HG03342 (cell line): ENCODE measurements around the gene SAA2.

Experiments used
- ATAC-seq: cut with Tn5 transposase; IDR thresholded peaks from one replicate; pipeline ENCODE4 v1.9.1; 2021; ENCODE audit warnings: mild to moderate bottlenecking, moderate library complexity; ENCODE audit not compliant: unreplicated experiment

Gene SAA2

DNA sequence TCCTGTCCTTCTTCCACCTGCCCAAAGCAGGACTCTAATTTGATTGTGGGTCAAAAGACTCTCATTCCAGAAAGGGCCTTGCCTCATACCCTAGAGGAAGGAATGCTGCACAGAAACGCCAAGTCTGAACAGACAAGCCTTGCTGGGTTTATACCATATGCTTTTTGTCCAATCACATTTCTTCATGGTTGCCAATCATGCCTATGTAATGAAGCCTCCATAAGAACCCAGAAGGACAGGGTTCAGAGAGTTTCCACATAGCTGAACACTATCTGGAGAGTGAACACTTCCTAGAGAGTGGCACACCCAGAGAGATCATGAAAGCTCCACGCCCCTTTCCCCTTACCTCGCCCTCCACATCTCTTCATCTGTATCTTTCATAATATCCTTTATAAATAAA is 4.8 kb upstream of the SAA2 start:
- no peak for ATAC-seq

DNA sequence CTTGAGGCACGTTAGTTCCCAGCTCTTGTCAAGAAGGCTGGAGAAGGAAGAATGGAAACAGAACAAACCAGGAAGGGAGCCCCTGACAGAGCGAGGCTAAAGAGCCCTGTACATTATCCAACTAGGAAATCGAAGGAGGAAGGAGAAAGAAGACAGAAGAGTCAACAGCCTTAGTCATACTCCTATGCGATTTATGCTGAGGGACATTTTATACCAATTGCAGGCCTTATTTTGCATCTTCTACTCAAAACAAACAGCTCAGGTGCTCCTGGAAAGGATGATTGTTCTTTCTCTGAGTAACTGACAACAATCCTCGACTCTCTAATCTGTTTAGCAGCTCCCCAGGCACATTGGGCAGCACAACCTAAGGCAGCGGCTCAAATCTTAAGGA is 1.3 kb downstream of the SAA2 start:
- ATAC-seq = peak; percentile 4

DNA sequence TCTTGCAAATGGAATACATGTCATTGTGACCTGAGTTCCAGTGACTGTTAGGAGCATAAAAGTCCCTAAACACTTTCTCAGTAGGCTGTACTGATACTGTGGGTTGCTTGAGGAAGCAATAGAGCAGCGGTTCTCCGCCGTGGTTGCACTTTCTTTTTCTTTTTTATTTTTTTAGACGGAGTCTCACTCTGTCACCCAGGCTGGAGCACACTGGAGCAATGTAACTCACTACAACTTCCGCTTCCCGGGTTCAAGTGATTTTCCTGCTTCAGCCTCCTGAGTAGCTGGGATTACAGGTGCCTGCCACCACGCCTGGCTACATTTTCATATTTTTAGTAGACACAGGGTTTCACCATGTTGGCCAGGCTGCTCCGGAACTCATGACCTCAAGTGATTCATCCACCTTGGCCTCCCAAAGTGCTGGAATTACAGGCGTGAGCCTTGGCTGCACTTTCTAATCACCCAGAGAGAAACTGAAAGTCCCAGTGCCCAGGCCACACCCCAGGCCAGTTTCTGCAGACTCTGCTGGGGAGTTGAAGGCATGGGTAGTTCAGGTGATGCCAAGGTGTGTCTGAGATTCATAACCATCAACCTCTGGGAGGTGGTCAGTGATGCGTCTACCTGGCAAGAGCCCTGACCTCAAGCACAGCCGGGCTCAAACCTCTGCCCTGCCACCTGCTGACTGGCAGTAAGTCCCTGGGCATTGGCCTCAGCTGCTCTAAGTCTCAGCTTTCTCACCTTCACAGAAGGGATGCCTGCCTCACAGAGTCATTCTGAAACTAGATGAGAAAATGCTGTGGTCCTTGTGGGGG is 1.9 kb downstream of the SAA2 start:
- peak; percentile 75 for ATAC-seq

DNA sequence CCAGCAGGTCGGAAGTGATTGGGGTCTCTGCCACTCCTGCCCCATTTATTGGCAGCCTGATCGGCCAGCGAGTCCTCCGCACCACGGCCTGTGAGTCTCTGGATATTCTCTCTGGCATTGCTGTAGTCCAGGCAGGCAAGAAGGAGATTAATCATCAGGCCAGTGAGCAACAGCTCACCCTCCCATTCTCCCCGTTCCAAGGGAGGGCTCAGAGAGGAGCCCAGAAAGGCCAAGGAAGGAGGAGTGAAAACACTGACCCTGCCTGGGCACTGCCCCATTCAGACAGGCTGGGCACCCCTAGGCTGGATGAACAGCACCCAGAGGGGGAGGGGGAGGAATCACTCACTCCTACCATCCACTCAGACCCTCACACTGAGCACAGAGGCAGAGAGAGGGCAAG is 3.1 kb downstream of the SAA2 start:
- no peak for ATAC-seq

DNA sequence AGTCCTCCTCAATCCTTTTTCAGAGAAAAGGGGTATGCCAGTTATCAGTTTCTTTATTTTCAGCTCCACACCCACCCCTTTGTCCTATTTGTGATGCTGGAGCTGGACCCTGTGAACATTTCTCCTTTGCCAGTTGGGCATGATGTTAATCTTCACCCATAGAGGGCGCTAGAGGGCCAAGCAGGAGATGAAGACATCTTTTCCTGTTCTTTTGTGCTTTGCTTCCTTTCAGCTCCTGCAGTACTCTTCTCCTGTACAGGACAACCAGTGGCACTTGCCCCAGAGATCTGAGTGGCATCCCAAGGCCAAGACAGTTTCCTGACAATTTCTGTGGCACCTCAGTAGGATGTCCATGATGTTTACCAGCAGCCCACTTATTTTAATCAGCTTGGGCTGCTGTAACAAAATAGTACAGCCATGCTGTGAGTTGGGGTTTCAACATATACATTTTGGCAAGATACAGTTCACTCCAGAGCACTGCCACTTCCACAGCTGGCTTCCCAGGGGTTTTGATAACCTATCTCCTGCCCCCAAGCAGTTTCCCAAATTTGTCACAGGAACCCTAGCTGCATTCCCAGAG is 4.6 kb downstream of the SAA2 start:
- no peak for ATAC-seq

DNA sequence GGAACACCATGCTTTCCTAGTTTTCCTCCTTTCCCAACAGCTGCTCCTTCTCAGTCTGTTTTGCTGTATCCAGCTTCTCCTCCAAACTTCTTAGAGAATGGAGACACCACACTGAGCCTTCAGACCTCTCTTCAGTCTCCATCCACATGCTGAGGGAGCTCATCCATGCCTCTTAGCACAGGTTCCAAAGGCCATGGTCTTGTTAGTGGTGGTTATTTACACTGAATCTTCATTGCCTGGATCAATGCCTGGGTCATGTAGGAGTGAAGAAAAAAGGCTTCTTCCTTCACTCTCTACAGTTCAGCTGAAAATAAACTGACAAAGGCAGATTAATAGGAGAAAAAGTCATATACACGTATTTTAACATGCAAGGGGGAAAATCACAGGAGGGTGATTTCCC is 8.8 kb downstream of the SAA2 start:
- no peak for ATAC-seq

DNA sequence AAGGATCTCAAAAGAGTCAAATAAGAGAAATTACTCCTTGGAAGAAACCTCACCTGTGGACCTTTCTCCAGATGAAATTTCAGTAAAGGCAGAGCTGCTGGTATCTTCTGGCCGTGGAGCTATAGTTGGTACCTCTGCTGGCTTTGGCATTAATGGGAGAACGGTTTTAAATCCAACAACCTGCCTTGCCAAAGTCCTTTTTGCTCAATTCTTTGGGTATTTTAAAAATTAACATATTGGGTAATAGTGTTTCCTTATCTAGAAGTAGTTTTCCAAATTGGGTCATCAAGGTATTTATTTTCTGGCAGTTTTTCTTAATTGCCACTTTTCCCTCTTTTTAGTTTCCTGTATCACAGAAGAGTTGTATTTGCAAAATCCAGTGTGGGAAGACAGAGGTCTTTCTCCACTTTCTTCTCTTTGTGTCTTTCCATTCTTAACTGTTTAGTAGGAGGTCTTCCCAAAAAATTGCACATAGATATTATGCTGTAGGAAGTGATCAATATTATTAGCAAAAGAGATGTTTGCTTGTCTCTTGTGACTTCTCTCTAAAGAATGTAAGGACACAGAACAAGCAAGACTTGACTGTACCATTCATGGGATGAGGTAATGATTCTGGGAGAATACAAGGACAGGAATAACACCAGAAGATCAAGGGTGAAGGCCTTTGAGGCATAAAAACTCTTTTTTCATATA is 11.7 kb downstream of the SAA2 start, which contains the start of gene SAA4:
TSS of gene SAA4 (minus strand) at position 139 of the 693 bp plus-strand sequence. CDS start 876 bp downstream, outside the sequence.
- no peak for ATAC-seq

DNA sequence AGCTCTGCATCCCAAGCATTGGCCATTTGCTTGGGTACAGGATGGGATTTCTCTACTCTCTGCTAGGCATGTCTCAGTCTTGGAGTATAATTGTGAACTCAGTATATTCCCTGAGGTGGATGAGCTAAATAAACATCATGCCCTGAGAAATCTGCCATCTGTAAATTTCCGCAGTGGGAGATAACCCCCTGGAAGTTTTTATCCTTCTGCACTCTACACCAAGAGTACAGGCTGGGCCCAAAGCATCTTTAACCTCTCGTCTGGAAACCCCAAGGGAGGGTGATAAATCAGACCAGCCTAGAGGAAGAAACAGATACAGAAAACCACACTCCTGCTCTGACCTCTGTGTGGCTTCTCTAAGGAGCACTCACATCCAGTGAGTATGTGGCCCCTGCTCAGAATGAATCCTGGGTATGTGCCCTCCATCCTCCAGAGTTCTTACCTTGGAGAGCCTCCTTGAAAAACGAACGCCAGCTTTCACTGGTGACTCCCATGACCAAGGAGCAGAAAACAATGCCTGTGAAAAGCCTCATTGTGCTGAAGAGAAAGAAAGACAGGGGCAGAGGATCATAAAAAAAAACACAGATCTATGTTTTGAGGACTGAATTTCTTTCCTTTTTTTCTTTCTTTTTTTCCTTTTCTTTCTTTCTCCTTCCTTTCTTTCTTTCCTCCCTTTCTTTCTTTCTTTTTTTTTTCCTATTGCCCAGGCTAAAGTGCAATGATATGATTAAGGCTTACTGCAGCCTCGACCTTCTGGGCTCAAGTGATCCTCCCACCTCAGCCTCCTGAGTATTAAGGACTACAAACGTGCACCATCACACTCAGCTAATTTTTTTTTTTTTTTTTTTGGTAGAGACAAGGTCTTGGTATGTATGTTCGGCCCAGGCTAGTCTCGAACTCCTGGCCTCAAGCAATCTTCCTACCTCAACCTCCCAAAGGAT is 12.8 kb downstream of the SAA2 start:
- no peak for ATAC-seq

DNA sequence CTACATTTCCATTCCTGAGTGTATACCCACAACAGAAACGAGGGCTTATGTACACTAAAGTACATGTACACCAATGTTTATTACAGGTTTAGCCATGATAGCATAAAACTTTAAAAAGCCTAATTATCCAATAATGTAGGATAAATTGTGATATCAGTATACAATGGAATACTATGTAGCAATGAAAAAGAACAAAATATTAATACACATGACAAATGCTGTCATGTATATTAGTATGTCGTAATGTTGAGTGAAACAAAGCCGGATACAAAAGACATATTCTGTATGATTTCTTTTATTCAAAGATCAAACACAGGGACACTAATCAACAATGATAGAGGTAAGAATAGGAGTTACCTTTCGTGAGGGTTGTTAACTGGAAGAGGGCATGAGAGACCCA is 14.6 kb downstream of the SAA2 start:
- ATAC-seq = no peak

DNA sequence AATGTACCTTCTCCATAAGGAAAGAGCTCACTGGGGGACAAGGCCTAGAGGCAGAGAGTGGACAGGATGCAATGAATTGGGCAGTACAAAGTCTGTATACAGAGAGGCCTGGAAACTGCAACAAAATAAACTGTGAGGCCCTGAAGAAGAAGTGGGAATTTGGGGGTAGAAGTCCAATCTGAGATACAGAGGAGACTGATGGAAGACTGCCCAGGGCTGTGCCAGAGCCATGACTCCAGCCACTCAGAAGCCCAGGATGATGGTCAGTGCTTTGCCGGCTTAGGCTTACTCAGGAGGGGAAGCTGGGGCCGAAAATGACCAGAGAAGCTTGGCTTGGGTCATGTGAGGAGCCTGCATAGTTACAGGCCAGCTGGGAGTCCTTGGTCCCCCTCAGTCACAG is 17.6 kb downstream of the SAA2 start:
- ATAC-seq = no peak

DNA sequence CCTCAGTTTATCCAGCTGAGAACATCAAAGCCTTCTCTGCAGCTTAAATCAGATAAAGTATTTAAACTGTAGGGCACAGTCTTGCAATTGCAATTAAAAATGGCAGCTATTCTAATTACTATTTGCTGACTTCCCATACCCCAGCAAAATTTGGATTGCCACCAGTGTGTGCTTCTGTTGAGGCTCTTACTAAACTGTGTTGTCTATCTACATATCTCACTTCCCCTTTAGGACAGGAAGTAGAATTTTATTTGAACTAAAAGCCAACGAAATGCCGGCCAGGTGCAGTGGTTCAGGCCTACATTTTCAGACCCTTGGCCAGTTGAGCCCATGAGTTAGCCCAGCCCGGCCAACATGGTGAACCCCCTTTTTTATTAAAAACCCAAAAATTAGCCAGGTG is 19.0 kb downstream of the SAA2 start:
- peak; percentile 97 for ATAC-seq

DNA sequence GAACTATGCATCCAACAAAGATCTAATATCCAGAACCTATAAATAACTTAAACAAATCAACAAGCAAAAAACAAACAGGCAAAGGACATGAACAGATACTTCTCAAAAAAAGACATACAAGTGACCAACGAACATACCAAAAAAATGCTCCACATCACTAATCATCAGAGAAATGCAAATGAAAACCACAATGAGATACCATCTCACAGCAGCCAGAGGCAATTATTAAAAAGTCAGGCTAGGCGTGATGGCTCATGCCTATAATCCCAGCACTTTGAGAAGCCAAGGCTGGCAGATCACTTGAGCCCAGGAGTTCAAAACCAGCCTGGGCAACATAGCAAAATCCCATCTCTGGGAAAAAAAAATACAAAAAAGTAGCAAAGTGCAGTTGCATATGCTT is 22.6 kb downstream of the SAA2 start:
- no peak for ATAC-seq

DNA sequence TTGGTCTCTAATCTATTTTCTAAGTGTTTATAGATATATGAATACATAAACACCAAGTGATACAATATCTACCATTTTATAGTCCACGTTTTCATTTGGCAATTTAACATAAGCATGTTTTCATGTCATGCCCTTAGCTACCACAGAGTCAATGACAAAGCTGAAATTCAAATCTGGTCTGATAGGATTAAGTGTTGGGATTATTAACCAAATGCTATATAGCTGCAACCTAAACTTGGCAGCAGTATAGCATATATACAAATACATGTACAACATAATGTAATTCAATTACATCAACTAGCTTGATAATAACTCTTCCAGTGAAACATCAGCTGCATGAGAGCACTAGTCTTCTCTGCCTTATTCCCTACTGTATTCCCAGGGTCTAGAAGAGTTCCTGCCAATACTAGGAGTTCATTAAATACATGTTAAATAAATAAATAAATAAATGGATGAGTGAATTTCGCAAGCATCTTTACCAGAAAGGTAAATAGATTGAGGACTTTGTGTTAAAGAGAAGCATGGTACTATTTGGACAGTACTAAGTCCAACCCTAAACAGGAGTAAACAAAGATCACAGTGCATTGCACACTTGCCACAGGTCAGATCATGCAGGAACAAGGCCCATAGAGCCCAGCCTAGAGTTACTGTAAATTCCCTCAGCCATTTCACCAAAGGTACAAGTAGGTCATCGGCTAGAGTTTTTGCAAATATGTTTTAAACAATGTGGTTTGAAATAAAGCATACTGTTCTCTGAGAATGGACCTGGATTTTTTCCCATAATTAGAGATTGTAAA is 24.7 kb downstream of the SAA2 start:
- ATAC-seq = no peak

DNA sequence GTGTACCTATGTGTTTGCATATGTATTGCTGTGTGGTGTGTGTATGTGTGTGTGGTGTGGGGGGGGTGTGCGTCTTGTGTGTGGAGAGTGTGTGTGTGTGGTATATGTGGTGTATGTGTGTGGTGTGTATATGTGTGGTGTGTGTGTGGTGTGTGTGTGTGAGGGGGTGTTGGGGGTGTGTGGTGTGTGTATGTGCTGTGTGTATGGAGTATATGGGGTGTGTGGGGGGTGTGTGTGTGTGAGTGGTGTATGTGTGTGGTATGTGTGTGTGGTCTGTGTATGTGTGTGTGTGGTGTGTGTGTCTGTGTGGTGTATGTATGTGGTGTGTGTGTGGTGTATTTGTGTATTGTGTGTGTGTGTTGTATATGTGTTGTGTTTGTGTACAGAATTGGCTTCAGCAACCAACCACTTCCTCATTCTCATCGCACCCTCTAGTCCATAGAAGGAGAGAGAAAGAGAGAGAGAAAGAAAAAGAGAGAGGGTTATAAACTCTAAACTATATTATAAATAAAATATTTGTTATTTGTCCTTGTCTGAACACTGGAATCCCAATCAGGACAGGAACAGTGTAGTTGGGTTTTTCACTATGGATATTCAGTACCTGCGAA is 25.6 kb downstream of the SAA2 start:
- ATAC-seq = no peak

DNA sequence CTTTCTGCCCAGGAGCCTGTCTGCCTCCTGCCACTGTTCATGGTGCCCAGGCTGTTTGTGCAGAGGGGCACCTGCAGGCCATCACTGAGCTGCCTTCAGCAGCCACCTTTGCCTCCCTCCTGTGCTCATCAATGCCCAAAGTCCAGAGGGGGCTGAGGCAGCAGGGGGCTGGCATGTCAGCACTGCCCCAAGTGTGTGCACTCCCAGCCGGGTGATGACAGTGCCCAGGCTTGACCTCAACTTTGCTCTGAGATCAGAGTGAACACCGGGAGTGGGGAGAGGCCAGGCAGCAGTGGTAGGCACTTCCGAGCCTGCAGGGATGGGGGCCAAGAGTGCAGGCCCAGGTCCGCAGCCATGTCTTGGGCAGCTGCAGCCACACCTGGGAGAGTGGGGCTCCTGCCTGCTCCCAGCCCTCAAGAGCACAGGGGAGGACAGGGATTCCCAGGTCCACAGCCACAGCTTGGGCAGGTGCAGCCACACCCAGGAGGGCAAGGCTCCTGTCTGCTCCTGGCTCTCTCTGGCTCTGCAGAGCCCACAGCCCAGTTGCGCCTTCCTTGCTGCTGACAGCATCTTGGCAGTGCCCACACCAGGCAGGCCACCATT is 27.1 kb downstream of the SAA2 start:
- no peak for ATAC-seq

DNA sequence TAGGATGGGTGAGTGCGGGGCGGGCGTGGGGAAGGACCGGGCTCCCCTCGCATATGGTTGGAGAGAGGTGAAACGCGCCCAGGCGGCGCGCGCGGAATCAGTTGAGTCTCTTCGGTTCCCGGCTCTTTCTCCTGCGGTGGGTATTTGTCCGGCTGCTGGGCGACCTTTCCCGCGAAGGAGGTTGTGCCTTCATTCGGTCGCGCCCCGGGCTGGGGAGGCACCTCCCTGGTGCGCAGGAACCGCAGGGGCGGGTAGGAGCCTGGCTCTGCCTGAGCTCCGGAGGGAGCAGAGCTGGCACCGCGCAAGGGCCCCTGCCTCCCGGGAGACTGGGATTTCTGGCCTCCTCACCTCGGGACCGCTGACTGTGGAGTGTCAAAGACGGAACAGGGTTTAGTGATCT is 39.4 kb downstream of the SAA2 start:
- ATAC-seq = no peak

DNA sequence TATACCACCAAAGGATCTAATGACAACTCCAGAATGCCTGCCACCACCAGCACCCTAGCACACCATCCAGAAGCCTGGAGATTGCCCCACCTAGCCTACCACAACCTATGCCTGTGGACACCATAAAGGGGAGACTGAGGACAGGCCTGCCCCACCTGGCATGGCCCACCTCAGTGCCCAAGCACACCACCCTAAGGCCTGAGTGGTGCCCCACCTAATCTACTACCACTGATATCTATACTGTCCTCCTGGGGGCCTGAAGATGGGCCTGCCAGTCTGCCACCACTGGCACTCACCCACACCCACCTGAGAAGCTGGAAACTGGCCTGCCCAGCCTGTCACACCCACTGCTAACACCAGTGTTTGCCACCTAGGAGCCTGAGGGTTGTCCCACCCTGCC is 43.7 kb downstream of the SAA2 start:
- ATAC-seq = no peak

DNA sequence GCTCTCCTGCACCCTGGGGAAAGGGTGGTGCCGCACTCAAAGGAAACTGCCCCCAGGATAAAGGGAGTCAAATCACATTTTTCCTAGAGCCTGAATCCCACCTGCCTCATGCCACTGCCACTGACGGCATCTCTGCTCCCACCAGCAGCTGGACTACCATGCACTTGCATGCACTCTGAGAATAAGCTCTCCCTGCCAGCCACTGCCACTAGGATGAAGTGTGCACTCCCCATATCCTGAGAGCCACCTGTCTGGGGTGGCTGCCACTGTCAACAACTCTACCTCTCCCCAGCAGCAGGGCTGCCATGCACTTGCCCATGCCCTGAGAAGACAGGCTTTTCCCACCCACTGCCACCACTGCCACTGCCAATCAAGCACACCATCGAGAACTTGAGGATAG is 44.2 kb downstream of the SAA2 start:
- no peak for ATAC-seq

DNA sequence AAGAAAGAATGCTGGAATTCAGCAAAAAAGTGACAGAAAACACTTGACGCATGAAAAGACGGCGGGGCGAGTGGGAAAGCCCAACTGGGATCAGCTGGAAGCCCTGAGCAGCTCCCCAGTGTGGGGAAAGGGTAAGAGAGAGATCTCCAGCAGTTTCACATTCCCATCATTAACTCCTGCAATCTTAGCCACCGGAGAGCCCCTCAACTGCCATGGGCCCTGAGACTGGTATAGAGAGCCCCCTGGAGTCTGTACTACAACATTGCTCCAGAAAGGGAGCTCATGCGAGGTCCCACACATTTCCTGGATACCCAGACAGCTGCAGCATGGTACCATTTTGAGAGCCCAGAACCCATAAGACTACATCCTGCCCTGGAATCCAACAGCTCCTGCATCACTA is 44.7 kb downstream of the SAA2 start:
- ATAC-seq = no peak
